ENCODE measurements around the gene FBXO17.
"Not testable (repeated sequence)": the region's sequence is repeated elsewhere in the genome, so short reads cannot be mapped to it uniquely, and the experiment has no call there.

FBXO17 gene

GRCh38 chr19:38975214-38975860 lies at the start of gene FBXO17:
TSS of gene FBXO17 (minus strand) at chr19:38975742. CDS start at chr19:38950319, 25,423 bp downstream.
- DNase-seq (ENCODE audit: extremely low spot score, insufficient read length, low read depth) = no peak
- no peak for FAIRE-seq

- FAIRE-seq = no peak
- no peak for DNase-seq (ENCODE audit: extremely low spot score, insufficient read length, low read depth)
Observed at GRCh38 chr19:39024875-39025641, 49.5 kb upstream of the FBXO17 start.

GRCh38 chr19:39021063-39021462 lies 45.5 kb upstream of the FBXO17 start:
- DNase-seq (ENCODE audit: extremely low spot score, insufficient read length, low read depth) (no peak), FAIRE-seq (peak; percentile 60)

GRCh38 chr19:39017646-39018045 lies 42.1 kb upstream of the FBXO17 start:
- no peak for DNase-seq (ENCODE audit: extremely low spot score, insufficient read length, low read depth)
- FAIRE-seq = no peak

- FAIRE-seq = no peak
- no peak for DNase-seq (ENCODE audit: extremely low spot score, insufficient read length, low read depth)
Observed at GRCh38 chr19:39017026-39017425, 41.5 kb upstream of the FBXO17 start.

GRCh38 chr19:39014037-39014436 lies 38.5 kb upstream of the FBXO17 start:
- no peak for FAIRE-seq
- DNase-seq (ENCODE audit: extremely low spot score, insufficient read length, low read depth) = no peak

- no peak for FAIRE-seq
Observed at GRCh38 chr19:39009001-39009400, 33.5 kb upstream of the FBXO17 start.

GRCh38 chr19:39008137-39008536 lies 32.6 kb upstream of the FBXO17 start:
- FAIRE-seq = no peak

More at GRCh38 chr19:39009001-39009400, 33.5 kb upstream of the FBXO17 start:
- no peak for DNase-seq (ENCODE audit: extremely low spot score, insufficient read length, low read depth)

GRCh38 chr19:39007096-39007495 lies 31.6 kb upstream of the FBXO17 start:
- no peak for FAIRE-seq
- DNase-seq (ENCODE audit: extremely low spot score, insufficient read length, low read depth) = no peak

More at GRCh38 chr19:39008137-39008536, 32.6 kb upstream of the FBXO17 start:
- DNase-seq (ENCODE audit: extremely low spot score, insufficient read length, low read depth) = no peak

- DNase-seq (ENCODE audit: extremely low spot score, insufficient read length, low read depth) = no peak
- FAIRE-seq = no peak
Observed at GRCh38 chr19:39004403-39004802, 28.9 kb upstream of the FBXO17 start.

GRCh38 chr19:39003796-39004195 lies 28.3 kb upstream of the FBXO17 start:
- DNase-seq (ENCODE audit: extremely low spot score, insufficient read length, low read depth) = no peak
- FAIRE-seq = no peak

GRCh38 chr19:39003188-39003587 lies 27.6 kb upstream of the FBXO17 start:
- DNase-seq (ENCODE audit: extremely low spot score, insufficient read length, low read depth) = no peak
- no peak for FAIRE-seq

- DNase-seq (ENCODE audit: extremely low spot score, insufficient read length, low read depth) (no peak), FAIRE-seq (no peak)
Observed at GRCh38 chr19:39001041-39001440, 25.5 kb upstream of the FBXO17 start.

- not testable (repeated sequence) for DNase-seq (ENCODE audit: extremely low spot score, insufficient read length, low read depth); FAIRE-seq
Observed at GRCh38 chr19:38997576-38997975, 22.0 kb upstream of the FBXO17 start.

- FAIRE-seq (no peak), DNase-seq (ENCODE audit: extremely low spot score, insufficient read length, low read depth) (no peak)
Observed at GRCh38 chr19:38993271-38993670, 17.7 kb upstream of the FBXO17 start.

- DNase-seq (ENCODE audit: extremely low spot score, insufficient read length, low read depth) = no peak
- no peak for FAIRE-seq
Observed at GRCh38 chr19:38990949-38991697, 15.6 kb upstream of the FBXO17 start.

- not testable (repeated sequence) for DNase-seq (ENCODE audit: extremely low spot score, insufficient read length, low read depth); FAIRE-seq
Observed at GRCh38 chr19:38989614-38990013, 14.1 kb upstream of the FBXO17 start.

- DNase-seq (ENCODE audit: extremely low spot score, insufficient read length, low read depth) = no peak
Observed at GRCh38 chr19:38989066-38989605, 13.6 kb upstream of the FBXO17 start.

GRCh38 chr19:38988627-38989026 lies 13.1 kb upstream of the FBXO17 start:
- not testable (repeated sequence) for FAIRE-seq; DNase-seq (ENCODE audit: extremely low spot score, insufficient read length, low read depth)

More at GRCh38 chr19:38989066-38989605, 13.6 kb upstream of the FBXO17 start:
- FAIRE-seq = no peak

GRCh38 chr19:38987745-38988144 lies 12.2 kb upstream of the FBXO17 start:
- not testable (repeated sequence) for FAIRE-seq; DNase-seq (ENCODE audit: extremely low spot score, insufficient read length, low read depth)
